ENCODE measurements around the gene THAP9.
"Not testable (repeated sequence)": the region's sequence is repeated elsewhere in the genome, so short reads cannot be mapped to it uniquely, and the experiment has no call there.

Gene THAP9, protein sequence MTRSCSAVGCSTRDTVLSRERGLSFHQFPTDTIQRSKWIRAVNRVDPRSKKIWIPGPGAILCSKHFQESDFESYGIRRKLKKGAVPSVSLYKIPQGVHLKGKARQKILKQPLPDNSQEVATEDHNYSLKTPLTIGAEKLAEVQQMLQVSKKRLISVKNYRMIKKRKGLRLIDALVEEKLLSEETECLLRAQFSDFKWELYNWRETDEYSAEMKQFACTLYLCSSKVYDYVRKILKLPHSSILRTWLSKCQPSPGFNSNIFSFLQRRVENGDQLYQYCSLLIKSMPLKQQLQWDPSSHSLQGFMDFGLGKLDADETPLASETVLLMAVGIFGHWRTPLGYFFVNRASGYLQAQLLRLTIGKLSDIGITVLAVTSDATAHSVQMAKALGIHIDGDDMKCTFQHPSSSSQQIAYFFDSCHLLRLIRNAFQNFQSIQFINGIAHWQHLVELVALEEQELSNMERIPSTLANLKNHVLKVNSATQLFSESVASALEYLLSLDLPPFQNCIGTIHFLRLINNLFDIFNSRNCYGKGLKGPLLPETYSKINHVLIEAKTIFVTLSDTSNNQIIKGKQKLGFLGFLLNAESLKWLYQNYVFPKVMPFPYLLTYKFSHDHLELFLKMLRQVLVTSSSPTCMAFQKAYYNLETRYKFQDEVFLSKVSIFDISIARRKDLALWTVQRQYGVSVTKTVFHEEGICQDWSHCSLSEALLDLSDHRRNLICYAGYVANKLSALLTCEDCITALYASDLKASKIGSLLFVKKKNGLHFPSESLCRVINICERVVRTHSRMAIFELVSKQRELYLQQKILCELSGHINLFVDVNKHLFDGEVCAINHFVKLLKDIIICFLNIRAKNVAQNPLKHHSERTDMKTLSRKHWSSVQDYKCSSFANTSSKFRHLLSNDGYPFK

DNA sequence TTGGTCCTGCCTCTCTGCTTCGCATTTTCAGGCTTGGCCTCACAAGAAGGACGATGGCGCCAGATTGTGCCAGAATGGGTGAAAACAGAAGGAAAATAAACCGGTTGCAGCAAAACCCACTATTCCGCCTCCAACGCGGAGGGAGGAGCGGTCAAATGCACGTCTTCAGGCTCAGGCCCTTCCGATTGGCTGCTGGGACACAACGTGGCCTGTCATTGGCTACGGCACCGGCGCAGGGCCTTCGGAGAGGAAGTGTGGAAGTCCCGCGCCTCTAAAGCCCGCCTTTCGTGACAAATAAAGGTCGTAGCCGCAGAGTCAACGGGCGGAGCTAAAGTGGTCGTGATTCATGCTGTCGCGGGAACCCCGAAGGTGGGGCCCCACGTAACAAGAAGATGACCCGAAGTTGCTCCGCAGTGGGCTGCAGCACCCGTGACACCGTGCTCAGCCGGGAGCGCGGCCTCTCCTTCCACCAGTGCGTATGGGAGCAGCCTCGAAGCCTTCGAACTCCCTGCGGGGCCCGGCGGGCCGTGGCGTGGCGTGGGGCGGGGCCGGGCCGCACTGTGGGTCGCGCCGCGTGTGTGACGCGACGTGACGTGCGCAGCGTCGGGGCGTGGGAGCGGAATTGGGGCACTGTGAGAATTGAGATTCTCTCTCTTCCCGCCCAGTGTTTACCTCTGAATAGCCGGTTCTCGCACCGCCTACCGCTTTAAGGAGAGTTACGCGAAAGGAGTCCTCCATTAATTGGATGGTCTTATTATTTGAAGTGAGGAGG, at the start of gene THAP9:
Gene THAP9, plus strand, starts transcription at position 325 of the 772 bp plus-strand sequence. Its CDS starts 68 bp downstream, at position 393.
- Histone ChIP-seq H3K4me1 (ENCODE audit: control insufficient read depth, insufficient read depth, low read length) (peaks cover 3% of the 10 kb centered on the region; the same call in 1 of the 2 replicates), H3K9me3 (ENCODE audit: control insufficient read depth, insufficient read depth, low read depth, low read length) (no peaks in the 10 kb centered on the region), H3K9ac (ENCODE audit: low read length) (peak within 1 kb of the TSS; percentile 95), H3K27ac (ENCODE audit: low read depth, low read length) (peak within 1 kb of the TSS; percentile 81), H3K36me3 (ENCODE audit: control insufficient read depth, insufficient read depth, low read length) (peaks cover 51% of the 10 kb centered on the region), H3K27me3 (ENCODE audit: control insufficient read depth, insufficient read depth, low read length) (no peaks in the 10 kb centered on the region), H3K4me3 (ENCODE audit: low read depth, low read length) (peak within 1 kb of the TSS; percentile 89)

DNA sequence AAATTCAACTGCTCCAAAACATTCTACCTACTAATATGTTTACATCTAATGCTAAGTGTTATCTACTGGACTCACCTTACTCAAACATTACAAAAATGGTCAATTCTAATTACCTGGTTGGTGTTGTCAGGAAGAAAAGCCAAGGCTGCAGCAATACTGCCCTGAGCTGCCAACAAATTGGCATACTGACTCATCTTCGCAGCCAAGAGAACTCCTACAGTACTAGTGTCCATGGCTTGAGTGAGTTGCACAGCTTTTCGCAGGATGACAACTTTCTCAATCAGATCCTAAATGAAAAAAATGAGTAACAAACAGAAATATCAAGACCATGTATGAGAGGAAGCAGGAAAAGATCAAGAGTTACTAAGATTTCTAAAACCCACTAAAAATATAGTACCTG, 49.2 kb upstream of the THAP9 start:
- Histone ChIP-seq H3K9ac (ENCODE audit: low read length) (no peak overlapping the region), H3K27ac (ENCODE audit: low read depth, low read length) (no peak overlapping the region), H3K36me3 (ENCODE audit: control insufficient read depth, insufficient read depth, low read length) (peaks cover 98% of the 10 kb centered on the region), H3K27me3 (ENCODE audit: control insufficient read depth, insufficient read depth, low read length) (no peaks in the 10 kb centered on the region), H3K4me1 (ENCODE audit: control insufficient read depth, insufficient read depth, low read length) (no peaks in the 10 kb centered on the region), H3K9me3 (ENCODE audit: control insufficient read depth, insufficient read depth, low read depth, low read length) (no peaks in the 10 kb centered on the region), H3K4me3 (ENCODE audit: low read depth, low read length) (no peak overlapping the region)

DNA sequence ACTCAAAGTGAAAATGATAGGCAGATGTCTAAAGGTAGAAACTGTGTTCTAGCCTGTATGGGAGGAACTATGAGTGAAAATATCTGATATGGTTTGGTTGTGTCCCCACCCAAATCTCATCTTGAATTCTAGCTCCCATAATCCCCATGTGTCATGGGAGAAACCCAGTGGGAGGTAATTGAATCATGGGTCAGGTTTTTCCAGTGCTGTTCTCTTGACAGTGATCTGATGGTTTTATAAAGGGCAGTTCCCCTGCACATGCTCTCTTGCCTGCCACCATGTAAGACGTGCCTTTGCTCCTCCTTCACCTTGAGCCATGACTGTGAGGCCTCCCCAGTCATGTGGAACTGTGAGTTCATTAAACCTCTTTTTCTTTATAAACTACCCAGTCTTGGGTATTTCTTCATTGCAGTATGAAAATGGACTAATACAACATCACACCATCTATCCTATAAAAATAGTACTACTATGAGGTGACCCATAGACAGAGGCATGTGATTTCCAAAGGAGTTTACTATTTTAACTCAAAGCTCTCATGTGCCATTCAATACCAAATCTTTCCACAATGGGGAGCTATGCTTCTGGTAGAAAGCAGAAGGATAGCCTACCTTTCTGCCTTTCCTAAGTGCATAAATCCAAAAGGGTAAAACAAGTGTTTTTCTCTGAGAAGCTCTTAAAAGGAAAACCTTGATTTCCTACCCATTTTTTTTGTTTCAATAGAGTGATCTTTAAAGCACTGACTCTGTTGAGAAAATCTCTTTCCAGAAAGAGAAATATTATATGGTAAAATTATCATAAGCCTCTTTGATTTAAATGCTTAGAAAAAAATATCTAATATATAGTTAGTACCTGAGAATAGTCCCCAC, 48.4 kb upstream of the THAP9 start:
- Histone ChIP-seq H3K4me3 (ENCODE audit: low read depth, low read length) (no peak overlapping the region), H3K9ac (ENCODE audit: low read length) (no peak overlapping the region), H3K27me3 (ENCODE audit: control insufficient read depth, insufficient read depth, low read length) (no peaks in the 10 kb centered on the region), H3K36me3 (ENCODE audit: control insufficient read depth, insufficient read depth, low read length) (peaks cover 98% of the 10 kb centered on the region), H3K4me1 (ENCODE audit: control insufficient read depth, insufficient read depth, low read length) (no peaks in the 10 kb centered on the region), H3K9me3 (ENCODE audit: control insufficient read depth, insufficient read depth, low read depth, low read length) (no peaks in the 10 kb centered on the region), H3K27ac (ENCODE audit: low read depth, low read length) (no peak overlapping the region)

DNA sequence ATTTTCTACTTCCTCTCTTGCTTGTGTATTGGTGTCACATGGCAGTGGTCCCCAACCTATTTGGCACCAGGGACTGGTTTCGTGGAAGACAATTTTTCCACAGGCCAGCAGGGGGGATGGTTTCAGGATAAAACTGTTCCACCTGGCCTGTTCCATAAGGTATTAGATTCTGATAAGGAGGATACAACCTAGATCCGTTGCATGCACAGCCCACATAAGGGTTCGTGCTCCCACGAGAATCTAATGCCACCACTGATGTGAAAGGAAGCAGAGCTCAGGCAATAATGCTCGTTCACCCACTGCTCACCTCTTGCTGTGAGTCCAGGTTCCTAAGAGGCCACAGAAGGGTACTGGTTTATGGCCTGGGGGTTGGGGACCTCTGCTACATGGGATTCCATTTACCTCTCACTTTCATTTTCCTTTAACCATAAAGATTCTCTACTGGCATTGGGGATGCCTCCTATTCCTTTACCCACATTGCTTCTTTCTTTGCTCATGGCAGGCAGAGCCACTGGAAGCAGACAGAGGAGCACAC, 47.7 kb upstream of the THAP9 start:
- no peak overlapping the region for H3K4me3 ChIP-seq (ENCODE audit: low read depth, low read length)
- no peak overlapping the region for H3K27ac ChIP-seq (ENCODE audit: low read depth, low read length)
- H3K27me3 ChIP-seq (ENCODE audit: control insufficient read depth, insufficient read depth, low read length) = no peaks in the 10 kb centered on the region
- no peak overlapping the region for H3K9ac ChIP-seq (ENCODE audit: low read length)
- peaks cover 98% of the 10 kb centered on the region for H3K36me3 ChIP-seq (ENCODE audit: control insufficient read depth, insufficient read depth, low read length)
- no peaks in the 10 kb centered on the region for H3K9me3 ChIP-seq (ENCODE audit: control insufficient read depth, insufficient read depth, low read depth, low read length)
- H3K4me1 ChIP-seq (ENCODE audit: control insufficient read depth, insufficient read depth, low read length) = no peaks in the 10 kb centered on the region

DNA sequence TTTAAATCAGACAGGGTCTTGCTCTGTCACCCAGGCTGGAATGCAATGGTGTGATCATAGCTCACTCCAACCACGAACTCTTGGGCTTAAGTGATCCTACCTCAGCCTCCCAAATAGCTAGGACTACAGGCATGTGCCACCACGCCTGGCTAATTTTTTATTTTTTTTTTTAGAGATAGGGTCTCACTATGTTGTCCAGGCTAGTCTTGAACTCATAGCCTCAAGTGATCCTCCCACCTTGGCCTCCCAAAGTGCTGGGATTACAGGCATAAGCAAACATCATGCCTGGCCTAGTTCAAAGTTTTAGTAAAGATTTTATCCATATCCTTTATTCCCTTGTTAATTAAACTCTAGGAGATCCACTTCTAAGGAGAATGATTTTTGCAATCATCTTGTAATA, 40.0 kb upstream of the THAP9 start:
- not testable (repeated sequence) for H3K27me3 ChIP-seq (ENCODE audit: control insufficient read depth, insufficient read depth, low read length); H3K4me1 ChIP-seq (ENCODE audit: control insufficient read depth, insufficient read depth, low read length); H3K4me3 ChIP-seq (ENCODE audit: low read depth, low read length); H3K9ac ChIP-seq (ENCODE audit: low read length); H3K9me3 ChIP-seq (ENCODE audit: control insufficient read depth, insufficient read depth, low read depth, low read length); H3K27ac ChIP-seq (ENCODE audit: low read depth, low read length)
- H3K36me3 ChIP-seq (ENCODE audit: control insufficient read depth, insufficient read depth, low read length) = peaks cover 69% of the 10 kb centered on the region

DNA sequence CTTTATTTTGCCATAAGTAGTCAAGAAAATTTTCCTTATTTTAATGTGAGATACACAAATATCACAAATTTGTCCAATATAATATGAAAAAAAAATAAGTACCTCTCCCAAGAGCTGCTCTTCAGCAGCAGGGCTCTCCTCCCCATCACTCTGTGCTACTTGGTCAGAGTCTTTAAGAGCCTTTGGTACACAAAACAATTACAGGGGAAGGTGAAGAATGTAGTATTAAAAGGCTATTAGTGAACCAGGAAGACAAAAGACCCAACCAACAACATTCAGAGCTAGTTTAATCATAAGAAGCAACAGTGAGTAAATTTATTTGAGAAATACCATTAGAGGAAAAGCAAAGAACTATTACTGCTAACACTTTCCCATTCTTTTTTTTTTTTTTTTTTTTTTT, 39.0 kb upstream of the THAP9 start:
- no peaks in the 10 kb centered on the region for H3K27me3 ChIP-seq (ENCODE audit: control insufficient read depth, insufficient read depth, low read length)
- H3K36me3 ChIP-seq (ENCODE audit: control insufficient read depth, insufficient read depth, low read length) = peaks cover 69% of the 10 kb centered on the region
- H3K27ac ChIP-seq (ENCODE audit: low read depth, low read length) = no peak overlapping the region
- H3K9ac ChIP-seq (ENCODE audit: low read length) = no peak overlapping the region
- H3K4me1 ChIP-seq (ENCODE audit: control insufficient read depth, insufficient read depth, low read length) = no peaks in the 10 kb centered on the region
- no peaks in the 10 kb centered on the region for H3K9me3 ChIP-seq (ENCODE audit: control insufficient read depth, insufficient read depth, low read depth, low read length)
- no peak overlapping the region for H3K4me3 ChIP-seq (ENCODE audit: low read depth, low read length)

DNA sequence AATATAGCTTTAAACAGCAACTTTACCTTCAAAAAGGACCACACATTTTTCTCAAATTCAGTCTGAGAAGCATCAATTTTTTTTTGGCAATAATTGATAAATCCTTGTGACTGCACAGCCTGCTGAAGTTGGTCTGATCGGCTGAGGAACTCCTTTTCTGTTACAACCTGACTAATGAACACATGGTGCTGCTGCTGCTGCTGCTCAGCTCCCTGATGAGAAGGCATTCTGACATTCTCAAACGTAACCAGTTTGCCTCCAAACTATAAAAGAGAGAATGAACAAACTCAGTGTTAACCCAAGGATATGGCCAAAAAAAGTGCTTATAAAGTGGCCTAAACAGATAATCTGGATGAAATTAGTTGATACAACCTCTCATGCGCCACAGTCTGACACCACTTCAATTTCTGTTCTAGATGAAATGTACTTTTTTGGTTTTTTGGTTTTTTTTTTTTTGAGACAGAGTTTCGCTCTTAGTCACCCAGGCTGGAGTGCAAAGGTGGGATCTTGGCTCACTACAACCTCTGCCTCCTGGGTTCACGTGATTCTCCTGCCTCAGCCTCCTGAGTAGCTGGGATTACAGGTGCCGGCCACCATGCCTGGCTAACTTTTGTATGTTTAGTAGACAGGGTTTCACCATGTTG, 36.1 kb upstream of the THAP9 start:
- H3K27me3 ChIP-seq (ENCODE audit: control insufficient read depth, insufficient read depth, low read length) = no peaks in the 10 kb centered on the region
- no peaks in the 10 kb centered on the region for H3K4me1 ChIP-seq (ENCODE audit: control insufficient read depth, insufficient read depth, low read length)
- H3K36me3 ChIP-seq (ENCODE audit: control insufficient read depth, insufficient read depth, low read length) = peaks cover 80% of the 10 kb centered on the region
- no peak overlapping the region for H3K9ac ChIP-seq (ENCODE audit: low read length)
- no peak overlapping the region for H3K27ac ChIP-seq (ENCODE audit: low read depth, low read length)
- no peaks in the 10 kb centered on the region for H3K9me3 ChIP-seq (ENCODE audit: control insufficient read depth, insufficient read depth, low read depth, low read length)
- no peak overlapping the region for H3K4me3 ChIP-seq (ENCODE audit: low read depth, low read length)

DNA sequence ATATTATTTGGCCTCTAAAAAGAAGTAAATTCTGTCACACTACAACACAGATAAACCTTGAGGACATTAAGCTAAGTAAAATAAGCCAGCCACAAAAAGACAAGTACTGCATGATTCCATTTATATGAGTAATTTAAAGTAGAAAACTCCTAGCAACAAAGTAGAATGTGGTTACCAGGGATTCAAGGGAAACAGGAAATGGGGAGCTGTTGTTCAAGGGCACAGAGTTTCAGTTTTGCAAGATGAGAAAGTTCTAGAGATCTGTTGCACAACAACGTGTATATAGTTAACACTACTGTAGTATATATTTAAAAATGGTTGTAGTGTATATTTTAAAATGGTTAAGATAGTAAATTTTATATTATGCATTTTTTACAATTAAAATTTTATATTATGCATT, 34.9 kb upstream of the THAP9 start:
- Histone ChIP-seq H3K27me3 (ENCODE audit: control insufficient read depth, insufficient read depth, low read length) (no peaks in the 10 kb centered on the region), H3K9me3 (ENCODE audit: control insufficient read depth, insufficient read depth, low read depth, low read length) (no peaks in the 10 kb centered on the region), H3K36me3 (ENCODE audit: control insufficient read depth, insufficient read depth, low read length) (peaks cover 86% of the 10 kb centered on the region), H3K9ac (ENCODE audit: low read length) (no peak overlapping the region), H3K4me3 (ENCODE audit: low read depth, low read length) (no peak overlapping the region), H3K27ac (ENCODE audit: low read depth, low read length) (no peak overlapping the region), H3K4me1 (ENCODE audit: control insufficient read depth, insufficient read depth, low read length) (no peaks in the 10 kb centered on the region)

DNA sequence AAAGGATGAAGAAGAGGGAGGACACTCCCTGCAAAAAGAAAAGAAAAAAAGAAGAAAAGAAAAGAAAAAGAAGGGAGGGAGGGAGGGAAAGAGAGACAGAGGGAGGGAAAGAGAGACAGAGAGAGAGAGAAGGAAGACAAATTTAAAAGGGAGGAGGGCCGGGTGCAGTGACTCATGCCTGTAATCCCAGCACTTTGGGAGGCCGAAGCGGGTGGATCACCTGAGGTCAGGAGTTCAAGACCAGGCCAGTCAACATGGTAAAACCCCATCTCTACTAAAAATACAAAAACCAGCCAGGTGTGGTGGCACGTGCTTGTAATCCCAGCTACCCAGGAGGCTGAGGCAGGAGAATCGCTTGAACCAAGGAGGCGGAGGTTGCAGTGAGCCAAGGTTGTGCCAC, 34.5 kb upstream of the THAP9 start:
- H3K9ac ChIP-seq (ENCODE audit: low read length); H3K4me1 ChIP-seq (ENCODE audit: control insufficient read depth, insufficient read depth, low read length); H3K9me3 ChIP-seq (ENCODE audit: control insufficient read depth, insufficient read depth, low read depth, low read length); H3K27me3 ChIP-seq (ENCODE audit: control insufficient read depth, insufficient read depth, low read length); H3K4me3 ChIP-seq (ENCODE audit: low read depth, low read length); H3K27ac ChIP-seq (ENCODE audit: low read depth, low read length): not testable (repeated sequence)
- peaks cover 88% of the 10 kb centered on the region for H3K36me3 ChIP-seq (ENCODE audit: control insufficient read depth, insufficient read depth, low read length)
